NB4 (cell line): Measurements from ENCODE around the gene FOSB.
A peak's percentile ranks its signal among the peaks of the same experiment; 100 is the strongest.

ENCODE experiments used
- DNase-seq: peaks from one replicate; pipeline ENCODE4 v3.0.0; 2010; ENCODE audit warnings: low read depth
- H3K4me3 ChIP-seq: one replicate; pipeline ENCODE4 v1.5.1; 2011; ENCODE audit warnings: mild to moderate bottlenecking, low read depth, low read length, moderate library complexity
- MYC ChIP-seq: IDR thresholded peaks from 2 replicates; pipeline ENCODE4 v1.6.1; 2011; ENCODE audit warnings: low read depth, low read length
- POLR2A ChIP-seq: IDR thresholded peaks from 2 replicates; pipeline ENCODE4 v1.6.1; 2011; ENCODE audit warnings: mild to moderate bottlenecking; ENCODE audit not compliant: insufficient read length; ENCODE audit errors: extremely low read depth
- TF ChIP-seq, protein P1 (sequence below): IDR thresholded peaks from one replicate; pipeline ENCODE4 v1.5.1; 2012; ENCODE audit warnings: low read depth, low read length
- TF ChIP-seq, protein P2 (sequence below): IDR thresholded peaks from 2 replicates; pipeline ENCODE4 v1.6.1; 2011; ENCODE audit warnings: low read depth, low read length

The FOSB gene

DNA sequence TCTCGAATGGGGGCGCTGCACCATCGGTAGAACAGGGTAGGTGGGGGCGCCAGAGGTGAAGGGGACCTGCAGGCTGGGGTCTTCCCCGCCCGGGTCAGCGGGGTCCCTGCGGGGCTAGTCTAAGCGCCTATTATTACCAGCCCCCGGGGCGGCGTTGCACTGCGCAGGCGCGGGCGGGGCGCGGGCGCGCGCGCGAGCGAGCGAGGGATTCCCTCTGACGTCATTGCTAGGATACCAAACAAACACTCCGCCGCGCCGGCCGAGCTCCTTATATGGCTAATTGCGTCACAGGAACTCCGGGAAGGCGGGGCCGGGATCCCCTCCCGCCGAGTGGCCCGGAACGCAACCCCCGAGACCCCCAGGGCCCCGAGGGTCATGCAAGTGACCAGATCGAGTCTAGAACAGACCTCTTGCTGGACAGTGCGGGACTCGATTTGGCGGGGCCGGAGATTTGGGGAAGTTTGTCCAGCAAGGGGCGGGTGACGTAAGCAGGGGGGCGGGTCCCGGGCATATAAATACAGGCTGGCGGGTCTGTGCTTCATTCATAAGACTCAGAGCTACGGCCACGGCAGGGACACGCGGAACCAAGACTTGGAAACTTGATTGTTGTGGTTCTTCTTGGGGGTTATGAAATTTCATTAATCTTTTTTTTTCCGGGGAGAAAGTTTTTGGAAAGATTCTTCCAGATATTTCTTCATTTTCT, at the start of gene FOSB:
Gene FOSB (plus strand): TSS at position 541 of the 703 bp plus-strand sequence. CDS start 591 bp downstream, outside the sequence.
- peak; percentile 83 for DNase-seq
- TF ChIP-seq MYC (no peak), POLR2A (peak; percentile 52)
- TF ChIP-seq, protein P1, sequence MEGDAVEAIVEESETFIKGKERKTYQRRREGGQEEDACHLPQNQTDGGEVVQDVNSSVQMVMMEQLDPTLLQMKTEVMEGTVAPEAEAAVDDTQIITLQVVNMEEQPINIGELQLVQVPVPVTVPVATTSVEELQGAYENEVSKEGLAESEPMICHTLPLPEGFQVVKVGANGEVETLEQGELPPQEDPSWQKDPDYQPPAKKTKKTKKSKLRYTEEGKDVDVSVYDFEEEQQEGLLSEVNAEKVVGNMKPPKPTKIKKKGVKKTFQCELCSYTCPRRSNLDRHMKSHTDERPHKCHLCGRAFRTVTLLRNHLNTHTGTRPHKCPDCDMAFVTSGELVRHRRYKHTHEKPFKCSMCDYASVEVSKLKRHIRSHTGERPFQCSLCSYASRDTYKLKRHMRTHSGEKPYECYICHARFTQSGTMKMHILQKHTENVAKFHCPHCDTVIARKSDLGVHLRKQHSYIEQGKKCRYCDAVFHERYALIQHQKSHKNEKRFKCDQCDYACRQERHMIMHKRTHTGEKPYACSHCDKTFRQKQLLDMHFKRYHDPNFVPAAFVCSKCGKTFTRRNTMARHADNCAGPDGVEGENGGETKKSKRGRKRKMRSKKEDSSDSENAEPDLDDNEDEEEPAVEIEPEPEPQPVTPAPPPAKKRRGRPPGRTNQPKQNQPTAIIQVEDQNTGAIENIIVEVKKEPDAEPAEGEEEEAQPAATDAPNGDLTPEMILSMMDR = no peak
- TF ChIP-seq, protein P2, sequence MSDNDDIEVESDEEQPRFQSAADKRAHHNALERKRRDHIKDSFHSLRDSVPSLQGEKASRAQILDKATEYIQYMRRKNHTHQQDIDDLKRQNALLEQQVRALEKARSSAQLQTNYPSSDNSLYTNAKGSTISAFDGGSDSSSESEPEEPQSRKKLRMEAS = 0 out of 2 replicates have a peak, but pooled peaks have one; percentile 3
- H3K4me3 ChIP-seq = peak within 1 kb of the TSS; percentile 66

GRCh38 chr19:45418802-45419201, 49.0 kb upstream of the FOSB start:
- TF ChIP-seq, protein P2 = no peak
- TF ChIP-seq POLR2A (no peak), MYC (no peak)
- TF ChIP-seq, protein P1 = no peak
- H3K4me3 ChIP-seq = no peak overlapping the region
- peak; percentile 70 for DNase-seq

- DNase-seq = peak; percentile 81
- H3K4me3 ChIP-seq = no peak overlapping the region
- TF ChIP-seq, protein P2 = no peak
- TF ChIP-seq, protein P1 = no peak
- TF ChIP-seq POLR2A (no peak), MYC (no peak)
These were observed 48.4 kb upstream of the FOSB start for GRCh38 chr19:45419396-45419795.

DNA sequence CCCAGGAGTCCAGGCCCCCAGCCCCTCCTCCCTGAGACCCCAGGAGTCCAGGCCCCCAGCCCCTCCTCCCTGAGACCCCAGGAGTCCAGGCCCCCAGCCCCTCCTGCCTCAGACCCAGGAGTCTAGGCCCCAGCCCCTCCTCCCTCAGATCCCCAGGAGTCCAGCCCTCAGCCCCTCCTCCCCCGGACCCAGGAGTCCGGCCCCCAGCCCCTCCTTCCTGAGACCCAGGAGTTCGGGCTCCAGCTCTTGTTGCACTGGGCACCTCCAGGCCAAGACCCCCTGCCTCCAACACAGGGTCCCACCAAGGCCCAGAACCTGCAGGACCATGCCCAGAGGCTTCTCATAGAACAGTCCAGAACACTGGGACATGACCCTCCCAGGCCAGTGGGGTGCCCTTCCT, 47.9 kb upstream of the FOSB start:
- H3K4me3 ChIP-seq = no peak overlapping the region
- no peak for DNase-seq
- TF ChIP-seq, protein P2 = no peak
- no peak for TF ChIP-seq POLR2A
- TF ChIP-seq MYC = no peak
- TF ChIP-seq, protein P1 = no peak

GRCh38 chr19:45420356-45420755, 47.4 kb upstream of the FOSB start:
- no peak for DNase-seq
- no peak overlapping the region for H3K4me3 ChIP-seq

More at GRCh38 chr19:45420356-45420755, 47.4 kb upstream of the FOSB start:
- no peak for TF ChIP-seq POLR2A
- no peak for TF ChIP-seq MYC
- TF ChIP-seq, protein P2 = no peak
- TF ChIP-seq, protein P1 = no peak
